ENCODE data around the gene FAM43A.

DNA sequence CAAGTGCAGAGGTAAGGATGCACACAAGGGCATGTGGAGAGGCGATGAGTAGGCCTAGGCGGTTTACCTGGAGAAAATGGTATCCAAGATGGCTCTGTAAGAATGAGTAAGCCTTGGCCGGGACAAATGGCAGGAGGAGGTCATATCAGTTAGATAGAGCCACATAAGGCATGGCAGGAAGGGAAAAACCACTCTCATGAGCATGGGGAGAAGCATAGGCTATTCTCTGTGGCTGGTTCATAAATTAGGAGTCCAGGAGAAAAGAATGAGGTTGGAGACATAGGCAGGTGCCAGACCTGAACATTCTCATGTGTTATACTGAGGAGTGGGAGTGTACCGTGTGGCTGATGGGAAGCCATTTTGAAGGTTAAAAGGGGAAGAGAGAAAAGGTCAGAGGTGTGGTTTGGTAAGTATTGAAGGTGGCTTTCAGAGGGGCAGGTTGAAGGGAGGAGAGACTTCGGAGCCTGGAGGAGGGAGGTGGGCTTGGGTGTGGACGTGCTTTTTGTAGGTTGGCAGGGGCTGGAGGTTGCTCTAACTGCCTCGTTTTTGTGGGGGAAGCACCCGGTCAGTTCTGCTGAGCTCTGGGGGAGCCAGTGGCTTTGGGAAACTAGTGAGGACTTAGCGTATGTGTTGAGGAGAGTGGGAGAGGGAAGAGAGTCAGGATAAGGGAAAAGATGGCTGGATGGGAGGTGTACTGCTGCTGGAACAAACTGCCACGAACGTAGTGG is 4.6 kb upstream of the FAM43A start:
- TF ChIP-seq, protein P1, sequence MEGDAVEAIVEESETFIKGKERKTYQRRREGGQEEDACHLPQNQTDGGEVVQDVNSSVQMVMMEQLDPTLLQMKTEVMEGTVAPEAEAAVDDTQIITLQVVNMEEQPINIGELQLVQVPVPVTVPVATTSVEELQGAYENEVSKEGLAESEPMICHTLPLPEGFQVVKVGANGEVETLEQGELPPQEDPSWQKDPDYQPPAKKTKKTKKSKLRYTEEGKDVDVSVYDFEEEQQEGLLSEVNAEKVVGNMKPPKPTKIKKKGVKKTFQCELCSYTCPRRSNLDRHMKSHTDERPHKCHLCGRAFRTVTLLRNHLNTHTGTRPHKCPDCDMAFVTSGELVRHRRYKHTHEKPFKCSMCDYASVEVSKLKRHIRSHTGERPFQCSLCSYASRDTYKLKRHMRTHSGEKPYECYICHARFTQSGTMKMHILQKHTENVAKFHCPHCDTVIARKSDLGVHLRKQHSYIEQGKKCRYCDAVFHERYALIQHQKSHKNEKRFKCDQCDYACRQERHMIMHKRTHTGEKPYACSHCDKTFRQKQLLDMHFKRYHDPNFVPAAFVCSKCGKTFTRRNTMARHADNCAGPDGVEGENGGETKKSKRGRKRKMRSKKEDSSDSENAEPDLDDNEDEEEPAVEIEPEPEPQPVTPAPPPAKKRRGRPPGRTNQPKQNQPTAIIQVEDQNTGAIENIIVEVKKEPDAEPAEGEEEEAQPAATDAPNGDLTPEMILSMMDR (conservative IDR thresholded peaks at IDR 0.05; ENCODE audit: low read depth, low read length), result no peak
- TF ChIP-seq POLR2A (IDR thresholded peaks at IDR 0.05; ENCODE audit: low read depth, low read length) (no peak), SMC3 (IDR thresholded peaks at IDR 0.05; ENCODE audit: low read depth, low read length) (no peak), MAFK (IDR thresholded peaks at IDR 0.05; ENCODE audit: low read depth, low read length) (no peak), FOS (IDR thresholded peaks at IDR 0.05; ENCODE audit: low read depth, low read length) (no peak), CEBPB (IDR thresholded peaks at IDR 0.05; ENCODE audit: low read depth, low read length) (no peak), MAZ (IDR thresholded peaks at IDR 0.05; ENCODE audit: borderline replicate concordance, low read depth, low read length) (no peak), BHLHE40 (IDR thresholded peaks at IDR 0.05; ENCODE audit: low read depth, low read length) (no peak)

Data from IMR-90 (cell line).